ENCODE results near the gene RTN4IP1.

DNA sequence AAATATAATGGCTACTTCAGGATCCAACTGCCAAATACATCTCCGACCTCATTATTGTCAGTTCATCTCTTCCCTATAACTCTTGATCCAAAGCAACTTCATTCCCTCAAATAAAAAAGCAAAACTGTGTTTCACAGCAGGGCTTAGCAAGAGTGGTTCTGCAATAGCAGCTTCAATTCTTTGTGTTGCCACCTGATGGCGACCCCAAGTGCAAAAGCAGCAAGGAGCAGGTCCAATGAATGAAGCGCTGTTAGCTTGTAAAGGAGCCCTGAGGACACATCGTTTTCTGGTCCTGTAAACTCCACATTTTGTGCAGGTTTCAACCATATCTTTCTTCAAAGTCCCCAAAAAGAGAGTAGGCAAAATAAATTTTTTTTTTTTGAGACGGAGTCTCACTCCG is 19.6 kb downstream of the RTN4IP1 start:
- TF ChIP-seq, protein P1, sequence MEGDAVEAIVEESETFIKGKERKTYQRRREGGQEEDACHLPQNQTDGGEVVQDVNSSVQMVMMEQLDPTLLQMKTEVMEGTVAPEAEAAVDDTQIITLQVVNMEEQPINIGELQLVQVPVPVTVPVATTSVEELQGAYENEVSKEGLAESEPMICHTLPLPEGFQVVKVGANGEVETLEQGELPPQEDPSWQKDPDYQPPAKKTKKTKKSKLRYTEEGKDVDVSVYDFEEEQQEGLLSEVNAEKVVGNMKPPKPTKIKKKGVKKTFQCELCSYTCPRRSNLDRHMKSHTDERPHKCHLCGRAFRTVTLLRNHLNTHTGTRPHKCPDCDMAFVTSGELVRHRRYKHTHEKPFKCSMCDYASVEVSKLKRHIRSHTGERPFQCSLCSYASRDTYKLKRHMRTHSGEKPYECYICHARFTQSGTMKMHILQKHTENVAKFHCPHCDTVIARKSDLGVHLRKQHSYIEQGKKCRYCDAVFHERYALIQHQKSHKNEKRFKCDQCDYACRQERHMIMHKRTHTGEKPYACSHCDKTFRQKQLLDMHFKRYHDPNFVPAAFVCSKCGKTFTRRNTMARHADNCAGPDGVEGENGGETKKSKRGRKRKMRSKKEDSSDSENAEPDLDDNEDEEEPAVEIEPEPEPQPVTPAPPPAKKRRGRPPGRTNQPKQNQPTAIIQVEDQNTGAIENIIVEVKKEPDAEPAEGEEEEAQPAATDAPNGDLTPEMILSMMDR (conservative IDR thresholded peaks at IDR 0.05; ENCODE audit: low read depth, low read length) = peak; percentile 55; the same call in 1 of the 2 replicates
- TF ChIP-seq EZH2phosphoT487 (IDR thresholded peaks at IDR 0.05; ENCODE audit: borderline replicate concordance, low read length) = no peak

Data from PC-3 (cell line).